Type B pancreatic cell (in vitro differentiated cells): ENCODE measurements around the gene ADCY5. TPM values are rescaled to one million over a fixed set of nuclear protein-coding genes. Genes with fewer than 3 reads are reported as not detected.

Experiments
- DNase-seq: peaks from one replicate; pipeline ENCODE4 v3.0.0; 2021; ENCODE audit warnings: mixed read lengths; ENCODE audit not compliant: unreplicated experiment; ENCODE audit errors: extremely low spot score
- H3K27ac Mint-ChIP-seq: 2 replicates; pipeline ENCODE4 v1.8.0; 2021; ENCODE audit warnings: mild to moderate bottlenecking, mixed read lengths
- H3K27me3 Mint-ChIP-seq: 2 replicates; pipeline ENCODE4 v1.8.0; 2021; ENCODE audit warnings: mixed read lengths
- H3K36me3 Mint-ChIP-seq: 2 replicates; pipeline ENCODE4 v1.8.0; 2021; ENCODE audit warnings: mixed read lengths
- H3K4me1 Mint-ChIP-seq: one replicate; pipeline ENCODE4 v1.8.0; 2021; ENCODE audit warnings: mixed read lengths; ENCODE audit not compliant: unreplicated experiment
- H3K4me3 Mint-ChIP-seq: 2 replicates; pipeline ENCODE4 v1.8.0; 2021; ENCODE audit warnings: mild to moderate bottlenecking, mixed read lengths
- H3K9me3 Mint-ChIP-seq: 2 replicates; pipeline ENCODE4 v1.8.0; 2021; ENCODE audit warnings: mixed read lengths
- CTCF ChIP-seq: fragments of 200-600 bp; sonication (generic); conservative IDR thresholded peaks from 2 replicates; pipeline ENCODE4 v1.5.0; 2021; ENCODE audit warnings: antibody characterized with exemption, mild to moderate bottlenecking
- total RNA-seq: library from RNA; stranded (reverse); gene quantifications from 2 replicates; pipeline ENCODE4 v1.2.1, GENCODE V29; 2021; ENCODE audit warnings: low replicate concordance

ADCY5 gene
- total RNA-seq, 1 donor from 2014 or later: 9.1 TPM

- H3K36me3 Mint-ChIP-seq: no peaks in the 10 kb centered on the region
- H3K27ac Mint-ChIP-seq: peak overlapping the region; percentile 41
- H3K9me3 Mint-ChIP-seq: no peaks in the 10 kb centered on the region
- no peak overlapping the region for H3K4me3 Mint-ChIP-seq
- H3K27me3 Mint-ChIP-seq: peaks cover 8% of the 10 kb centered on the region
- H3K4me1 Mint-ChIP-seq: peaks cover 31% of the 10 kb centered on the region
- DNase-seq: no peak
- no peak for TF ChIP-seq CTCF
These were observed 99.7 kb downstream of the ADCY5 start for GRCh38 chr3:123349201-123349535.

GRCh38 chr3:123348471-123349200, 100.3 kb downstream of the ADCY5 start:
- no peak for TF ChIP-seq CTCF
- H3K27ac Mint-ChIP-seq: peak overlapping the region; percentile 41
- DNase-seq: no peak
- peaks cover 34% of the 10 kb centered on the region for H3K4me1 Mint-ChIP-seq
- H3K27me3 Mint-ChIP-seq: peaks cover 8% of the 10 kb centered on the region
- H3K36me3 Mint-ChIP-seq: no peaks in the 10 kb centered on the region
- H3K9me3 Mint-ChIP-seq: no peaks in the 10 kb centered on the region
- no peak overlapping the region for H3K4me3 Mint-ChIP-seq

- no peak for TF ChIP-seq CTCF
- H3K4me1 Mint-ChIP-seq: peaks cover 34% of the 10 kb centered on the region
- peak overlapping the region; percentile 81 for H3K27ac Mint-ChIP-seq
- no peak overlapping the region for H3K4me3 Mint-ChIP-seq
- peaks cover 8% of the 10 kb centered on the region for H3K27me3 Mint-ChIP-seq
- H3K9me3 Mint-ChIP-seq: no peaks in the 10 kb centered on the region
- H3K36me3 Mint-ChIP-seq: no peaks in the 10 kb centered on the region
- DNase-seq: no peak
These were observed 101.1 kb downstream of the ADCY5 start for GRCh38 chr3:123347691-123348264.

- Mint-ChIP-seq H3K4me3 (no peak overlapping the region), H3K27ac (peak overlapping the region; percentile 81), H3K9me3 (no peaks in the 10 kb centered on the region), H3K4me1 (peaks cover 34% of the 10 kb centered on the region), H3K36me3 (no peaks in the 10 kb centered on the region), H3K27me3 (peaks cover 8% of the 10 kb centered on the region)
- TF ChIP-seq CTCF: no peak
- no peak for DNase-seq
These were observed 101.7 kb downstream of the ADCY5 start for GRCh38 chr3:123347205-123347604.

- no peaks in the 10 kb centered on the region for H3K36me3 Mint-ChIP-seq
- no peak for DNase-seq
- H3K4me3 Mint-ChIP-seq: no peak overlapping the region
- no peak overlapping the region for H3K27ac Mint-ChIP-seq
- peaks cover 34% of the 10 kb centered on the region for H3K4me1 Mint-ChIP-seq
- H3K9me3 Mint-ChIP-seq: no peaks in the 10 kb centered on the region
- no peak for TF ChIP-seq CTCF
- peaks cover 8% of the 10 kb centered on the region for H3K27me3 Mint-ChIP-seq
These were observed 102.9 kb downstream of the ADCY5 start for GRCh38 chr3:123346021-123346420.
